K562 (cell line): ENCODE results near the gene STK11. TPM values are rescaled to one million over a fixed set of nuclear protein-coding genes. Genes with fewer than 3 reads are reported as not detected.
A peak's percentile ranks its signal among the peaks of the same experiment; 100 is the strongest.

Experiments
- BACH1 ChIP-seq: fragments of 200-800 bp; sonication (Bioruptor generic); IDR thresholded peaks from 2 replicates; pipeline ENCODE4 v1.6.1; 2016; ENCODE audit warnings: missing genetic modification characterization, missing compliant biosample characterization
- CREM ChIP-seq: IDR thresholded peaks from 2 replicates; pipeline ENCODE4 v1.6.1; 2014; ENCODE audit warnings: antibody characterized with exemption, low read depth
- FOXK2 ChIP-seq, 2 experiments: fragments of 450-650 bp; IDR thresholded peaks in 1 of 2; conservative IDR thresholded peaks in 1 of 2; 2 replicates each; pipeline ENCODE4 v1.6.1; 2016; ENCODE audit warnings: low read depth in 2 of 2, mild to moderate bottlenecking in 1 of 2
- GABPA ChIP-seq: fragments of 200-800 bp; sonication (Bioruptor generic); conservative IDR thresholded peaks from 2 replicates; pipeline ENCODE4 v1.6.1; 2016; ENCODE audit warnings: low read depth, missing genetic modification characterization, missing compliant biosample characterization
- HNRNPL ChIP-seq: fragments of 200-400 bp; formaldehyde crosslinking; IDR thresholded peaks from 2 replicates; pipeline ENCODE4 v1.6.1; 2017; ENCODE audit warnings: low read depth, mild to moderate bottlenecking, low read length
- HSF4 ChIP-seq: fragments of 250-450 bp; sonication (Bioruptor Pico); IDR thresholded peaks from 2 replicates; pipeline ENCODE4 v2.1.2; 2022; ENCODE audit warnings: mild to moderate bottlenecking, moderate library complexity, borderline replicate concordance
- JUN ChIP-seq, 2 experiments: sonication (generic) in 1 of 2; formaldehyde crosslinking in 1 of 2; IDR thresholded peaks; 2 replicates each; pipeline versions ENCODE4 v1.6.1 to v1.8.0; 2012 to 2022; ENCODE audit warnings: borderline replicate concordance in 2 of 2, mild to moderate bottlenecking in 2 of 2, improper control_type of control experiment in 1 of 2, low read depth in 1 of 2, low read length in 1 of 2, missing genetic modification reagents in 1 of 2
- MBD2 ChIP-seq: sonication (generic); IDR thresholded peaks from 2 replicates; pipeline ENCODE4 v1.6.1; 2016; ENCODE audit warnings: low read depth, borderline replicate concordance
- MXD1 ChIP-seq: fragments of 250-450 bp; sonication (Bioruptor Pico); IDR thresholded peaks from 2 replicates; pipeline ENCODE4 v1.8.0; 2021; ENCODE audit warnings: borderline replicate concordance, mild to moderate bottlenecking, moderate library complexity; ENCODE audit not compliant: poor library complexity, severe bottlenecking
- NFXL1 ChIP-seq: fragments of 450-650 bp; formaldehyde crosslinking; IDR thresholded peaks from 2 replicates; pipeline ENCODE4 v1.4.0; 2021; ENCODE audit warnings: mild to moderate bottlenecking
- PHF8 ChIP-seq: fragments of 200-600 bp; sonication (generic); IDR thresholded peaks from 2 replicates; pipeline ENCODE4 v1.6.1; 2012; ENCODE audit warnings: mixed run types, mild to moderate bottlenecking, inconsistent platforms, low read length, moderate library complexity, borderline replicate concordance
- POLR2AphosphoS5 ChIP-seq: IDR thresholded peaks from 2 replicates; pipeline ENCODE4 v1.6.1; 2011; ENCODE audit warnings: mild to moderate bottlenecking, low read depth, low read length, moderate library complexity; ENCODE audit not compliant: control insufficient read depth, insufficient read depth
- THRA ChIP-seq: fragments of 450-650 bp; IDR thresholded peaks from 2 replicates; pipeline ENCODE4 v1.6.1; 2017; ENCODE audit warnings: mild to moderate bottlenecking, moderate library complexity
- VEZF1 ChIP-seq: fragments of 200-800 bp; sonication (Bioruptor generic); IDR thresholded peaks from 2 replicates; pipeline ENCODE4 v1.6.1; 2017; ENCODE audit warnings: missing genetic modification characterization, missing compliant biosample characterization
- ZBTB34 ChIP-seq: fragments of 250-450 bp; sonication (Bioruptor Pico); IDR thresholded peaks from 2 replicates; pipeline ENCODE4 v1.8.0; 2021; ENCODE audit warnings: mild to moderate bottlenecking, moderate library complexity
- ZMIZ1 ChIP-seq, 2 experiments: fragments of 150-350 bp in 1 of 2; IDR thresholded peaks; 2 replicates each; pipeline ENCODE4 v1.6.1; 2012 to 2016; ENCODE audit warnings: low read depth in 2 of 2, low read length in 2 of 2, mild to moderate bottlenecking in 1 of 2, moderate library complexity in 1 of 2
- polyA plus RNA-seq, 8 experiments: library from polyadenylated mRNA; depleted of rRNA in 4 of 8; stranded (reverse) in 5 of 8; unstranded in 3 of 8; fragments of >200 nt; fragmentation: Nextera tagmentation in 2 of 8; fragmentation: Illumina TruSeq in 1 of 8; extraction: Ambion mirVana in 2 of 8; extraction: Trizol in 1 of 8; gene quantifications; 2 replicates each; pipeline versions ENCODE4 v1.2.1 to v1.2.3, GENCODE V29; 2011 to 2014; ENCODE audit warnings: inconsistent platforms in 1 of 8, missing spikeins in 1 of 8
- total RNA-seq, 7 experiments: library from RNA; depleted of rRNA in 6 of 7; stranded (reverse); fragments of >200 nt in 6 of 7; fragmentation: Illumina TruSeq in 2 of 7; extraction: Trizol in 2 of 7; gene quantifications; 2 replicates each; pipeline versions ENCODE4 v1.2.1 to v1.2.3, GENCODE V29; 2011 to 2021; ENCODE audit warnings: low replicate concordance in 1 of 7

The STK11 gene
- total and polyA plus RNA-seq, 9 of the 15 experiments (the other 6 are each of a cell fraction or from before 2014, with no cell fraction given), result 0.15 to 96.5 (median 31.7) TPM

- TF ChIP-seq ZBTB34 (CRISPR knock-in tag) (no peak), ZMIZ1 (IDR thresholded peaks at IDR 0.05; ENCODE audit: low read depth in 2 of 2, low read length in 2 of 2) (0 out of 4 replicates have a peak, but pooled peaks of 1 of the 2 experiments have one; percentile 46), CREM (peak; percentile 95), BACH1 (tag) (no peak), FOXK2 (conservative IDR thresholded peaks at IDR 0.05 in 1 of 2, IDR thresholded peaks at IDR 0.05 in 1 of 2; ENCODE audit: low read depth in 2 of 2) (peak; percentile 11 to 39; a peak in 1 of 4 replicates), NFXL1 (CRISPR knock-in tag) (no peak), MXD1 (CRISPR knock-in tag) (peak; percentile 95), VEZF1 (CRISPR knock-in tag) (peak; percentile 95), JUN (IDR thresholded peaks at IDR 0.05; ENCODE audit: borderline replicate concordance, low read depth, low read length) (peak; percentile 19; the same call in 1 of the 2 replicates), JUN (CRISPR knock-in tag; IDR thresholded peaks at IDR 0.05; ENCODE audit: borderline replicate concordance) (peak; percentile 73; the same call in 1 of the 2 replicates), POLR2AphosphoS5 (peak; percentile 81), PHF8 (peak; percentile 94; the same call in 1 of the 2 replicates), HSF4 (peak; percentile 64; the same call in 1 of the 2 replicates), THRA (no peak), HNRNPL (no peak), GABPA (peak; percentile 91), MBD2 (peak; percentile 10; the same call in 1 of the 2 replicates)
Measured at GRCh38 chr19:1275260-1275975, 69.8 kb downstream of the STK11 start, which contains the start of gene FAM174C (continued).
